NCI-H2107 treated with DMSO at 0.1 percent for 48 hours (cell line): ENCODE data around the gene ZNF790.

Source experiments
- DNase-seq: peaks from one replicate; lab custom pipeline; 2025; ENCODE audit not compliant: unreplicated experiment; lab: John Stamatoyannopoulos, UW

ZNF790 gene

DNA sequence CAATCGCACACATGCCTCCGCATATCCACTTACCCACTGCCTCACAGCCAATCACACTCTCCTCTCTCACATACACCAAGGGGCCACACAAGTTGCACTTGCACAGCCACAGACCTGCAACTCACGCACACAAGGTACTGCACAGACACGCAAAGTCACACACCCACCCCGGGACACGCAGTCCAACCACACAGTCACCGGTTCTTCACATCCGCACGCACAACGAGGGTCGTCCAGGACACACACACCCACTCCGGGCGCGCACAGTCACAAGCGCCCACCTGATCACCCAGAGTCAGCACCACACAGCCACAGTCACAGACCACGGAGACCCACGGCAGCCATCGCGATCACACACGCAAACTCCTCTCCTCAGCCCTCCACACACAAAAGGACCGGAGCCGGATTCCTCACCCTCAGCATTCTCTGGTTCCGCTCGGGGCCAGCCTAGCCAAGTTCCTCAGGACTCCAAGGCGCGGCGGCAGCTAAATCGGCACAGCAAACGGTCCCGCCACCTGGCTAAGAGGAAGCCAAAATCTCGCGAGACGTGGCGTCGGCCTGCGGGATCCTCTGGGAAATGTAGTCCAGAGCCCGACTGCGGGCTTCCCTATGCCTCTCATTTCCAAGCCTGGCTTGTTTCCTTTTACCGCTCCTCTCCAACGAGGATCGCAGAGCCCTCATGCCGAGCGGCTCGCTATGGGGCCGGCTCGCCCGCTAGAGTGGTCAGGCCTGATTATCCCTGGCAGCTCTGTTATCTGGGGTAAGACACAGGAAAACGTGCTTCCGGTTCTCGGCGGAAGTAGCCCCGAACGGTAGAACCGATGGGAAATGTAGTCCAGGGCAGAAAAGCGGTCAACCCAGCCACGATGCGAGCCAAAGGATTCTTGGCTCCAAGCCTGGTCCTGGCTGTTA is 65.6 kb downstream of the ZNF790 start, which contains the start of gene ZNF850:
Gene ZNF850, minus strand, starts transcription at position 497 of the 912 bp plus-strand sequence. CDS start 10,201 bp downstream, outside the sequence.
- peak; percentile 82 for DNase-seq

DNA sequence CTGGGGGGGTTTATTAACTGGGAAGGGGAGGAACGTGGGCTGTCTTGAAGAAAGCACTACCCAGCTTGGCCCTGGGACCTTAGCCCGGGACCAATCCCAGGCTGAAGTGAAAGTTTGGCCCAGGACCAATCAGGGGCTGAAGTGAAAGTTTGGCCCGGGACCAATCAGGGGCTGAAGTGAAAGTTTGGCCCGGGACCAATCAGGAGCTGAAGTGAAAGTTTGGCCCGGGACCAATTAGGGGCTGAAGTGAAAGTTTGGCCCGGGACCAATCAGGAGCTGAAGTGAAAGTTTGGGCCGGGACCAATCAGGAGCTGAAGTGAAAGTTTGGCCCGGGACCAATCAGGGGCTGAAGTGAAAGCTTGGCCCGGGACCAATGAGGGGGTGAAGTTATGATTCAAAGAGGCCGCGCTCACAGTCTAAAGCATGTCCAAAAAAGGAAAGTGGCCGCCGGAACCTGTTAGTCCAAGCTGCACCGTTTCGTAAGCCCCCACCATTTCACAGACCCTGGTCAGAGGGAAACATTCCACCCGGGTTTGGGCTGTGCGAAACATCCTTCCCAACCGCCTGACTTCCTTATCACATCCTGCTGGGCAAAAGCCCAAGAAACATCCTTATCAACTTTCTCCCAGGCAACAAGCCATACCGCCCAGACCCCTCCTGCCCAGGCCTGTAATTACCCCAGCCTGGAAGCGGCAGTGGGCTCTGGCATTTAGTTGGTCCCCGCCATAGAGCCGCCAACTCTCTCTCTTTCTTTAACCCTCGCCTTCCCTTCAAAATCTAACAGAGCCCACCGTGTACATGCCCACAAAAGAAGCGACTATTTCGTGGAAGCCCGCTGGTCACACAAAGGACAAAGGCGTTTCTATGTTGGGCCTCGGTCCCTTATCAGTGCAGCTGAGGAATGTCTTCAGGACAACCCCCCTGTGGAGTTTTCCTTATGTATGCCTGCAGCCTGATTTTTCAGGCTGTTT is 66.6 kb downstream of the ZNF790 start:
- no peak for DNase-seq
